Glutamatergic neuron (in vitro differentiated cells): ENCODE measurements around the gene SLC5A10. TPM values are rescaled to one million over a fixed set of nuclear protein-coding genes. Genes with fewer than 3 reads are reported as not detected.

Experiments used
- DNase-seq: peaks from one replicate; pipeline ENCODE4 v3.0.0; 2022
- H3K27ac Mint-ChIP-seq: one replicate; pipeline ENCODE4 v1.8.0; 2020; ENCODE audit warnings: mild to moderate bottlenecking, mixed read lengths, inconsistent platforms; ENCODE audit not compliant: unreplicated experiment
- H3K27me3 Mint-ChIP-seq: one replicate; pipeline ENCODE4 v1.8.0; 2020; ENCODE audit warnings: mild to moderate bottlenecking, moderate library complexity, mixed read lengths, inconsistent platforms; ENCODE audit not compliant: unreplicated experiment
- H3K36me3 Mint-ChIP-seq: one replicate; pipeline ENCODE4 v1.8.0; 2020; ENCODE audit warnings: mild to moderate bottlenecking, mixed read lengths, inconsistent platforms; ENCODE audit not compliant: unreplicated experiment
- H3K4me1 Mint-ChIP-seq: one replicate; pipeline ENCODE4 v1.8.0; 2020; ENCODE audit warnings: mild to moderate bottlenecking, low read depth, mixed read lengths, inconsistent platforms; ENCODE audit not compliant: unreplicated experiment
- H3K4me3 Mint-ChIP-seq: one replicate; pipeline ENCODE4 v1.8.0; 2020; ENCODE audit warnings: mild to moderate bottlenecking, mixed read lengths, inconsistent platforms; ENCODE audit not compliant: unreplicated experiment
- H3K9me3 Mint-ChIP-seq: one replicate; pipeline ENCODE4 v1.8.0; 2020; ENCODE audit warnings: mild to moderate bottlenecking, moderate library complexity, mixed read lengths, inconsistent platforms; ENCODE audit not compliant: unreplicated experiment
- total RNA-seq: library from RNA; stranded (reverse); fragmentation: NEBNext Ultra II Directional; extraction: Animal tissue kit (Norgen Biotek cat#: 25700); gene quantifications from one replicate; pipeline ENCODE4 v1.2.1, GENCODE V29; 2021; ENCODE audit not compliant: unreplicated experiment
- TF ChIP-seq, protein P1 (sequence below): fragments of 200-600 bp; sonication (generic); IDR thresholded peaks from one replicate; pipeline ENCODE4 v1.5.0; 2021; ENCODE audit not compliant: partially characterized antibody, unreplicated experiment

The SLC5A10 gene
- total RNA-seq, 1 donor from 2014 or later, result not detected

DNA sequence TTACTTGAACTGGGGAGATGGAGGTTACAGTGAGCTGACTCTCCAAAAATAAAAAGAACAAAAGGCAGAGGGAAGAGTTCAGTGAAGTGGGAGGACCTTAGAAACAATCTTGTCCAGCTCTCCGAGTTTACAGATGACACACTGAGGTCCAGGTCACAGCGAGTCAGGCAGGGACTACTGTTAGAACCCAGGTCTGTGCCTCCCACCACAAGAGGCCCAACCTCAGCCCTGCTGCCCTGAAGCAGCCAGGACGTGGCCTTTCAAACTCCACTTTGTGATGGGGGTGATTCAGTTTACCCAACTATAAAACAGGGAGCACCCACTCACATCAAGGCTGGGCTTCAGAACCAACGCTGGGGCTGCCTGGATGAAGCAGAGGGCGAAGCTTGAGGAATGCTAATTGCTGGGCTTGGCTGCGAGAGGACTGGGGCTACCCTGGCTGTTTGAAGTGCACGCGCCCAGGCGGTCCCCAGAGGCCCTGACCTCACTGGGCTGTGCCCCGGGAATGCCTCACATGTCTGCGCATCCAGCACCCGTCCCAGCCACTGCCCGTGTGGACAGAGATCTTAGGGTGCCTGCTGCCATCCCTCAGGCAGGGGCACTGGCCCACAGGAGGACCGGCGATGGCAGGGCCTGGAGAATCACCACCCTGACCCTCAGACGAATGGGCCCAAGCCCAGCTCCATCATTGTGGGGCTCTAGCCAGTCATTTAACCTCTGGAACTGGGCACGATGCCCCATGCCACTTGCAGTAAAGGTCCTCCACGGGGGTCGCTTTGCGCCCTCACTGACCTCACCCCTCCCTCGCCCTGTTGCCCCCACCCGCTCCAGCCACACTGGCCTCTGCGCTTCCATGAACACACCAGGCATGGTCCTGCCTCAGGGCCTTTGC, 11.4 kb downstream of the SLC5A10 start:
- TF ChIP-seq, protein P1, sequence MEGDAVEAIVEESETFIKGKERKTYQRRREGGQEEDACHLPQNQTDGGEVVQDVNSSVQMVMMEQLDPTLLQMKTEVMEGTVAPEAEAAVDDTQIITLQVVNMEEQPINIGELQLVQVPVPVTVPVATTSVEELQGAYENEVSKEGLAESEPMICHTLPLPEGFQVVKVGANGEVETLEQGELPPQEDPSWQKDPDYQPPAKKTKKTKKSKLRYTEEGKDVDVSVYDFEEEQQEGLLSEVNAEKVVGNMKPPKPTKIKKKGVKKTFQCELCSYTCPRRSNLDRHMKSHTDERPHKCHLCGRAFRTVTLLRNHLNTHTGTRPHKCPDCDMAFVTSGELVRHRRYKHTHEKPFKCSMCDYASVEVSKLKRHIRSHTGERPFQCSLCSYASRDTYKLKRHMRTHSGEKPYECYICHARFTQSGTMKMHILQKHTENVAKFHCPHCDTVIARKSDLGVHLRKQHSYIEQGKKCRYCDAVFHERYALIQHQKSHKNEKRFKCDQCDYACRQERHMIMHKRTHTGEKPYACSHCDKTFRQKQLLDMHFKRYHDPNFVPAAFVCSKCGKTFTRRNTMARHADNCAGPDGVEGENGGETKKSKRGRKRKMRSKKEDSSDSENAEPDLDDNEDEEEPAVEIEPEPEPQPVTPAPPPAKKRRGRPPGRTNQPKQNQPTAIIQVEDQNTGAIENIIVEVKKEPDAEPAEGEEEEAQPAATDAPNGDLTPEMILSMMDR, result no peak
- no peaks in the 10 kb centered on the region for H3K36me3 Mint-ChIP-seq
- no peak overlapping the region for H3K27ac Mint-ChIP-seq
- peaks cover 9% of the 10 kb centered on the region for H3K4me1 Mint-ChIP-seq
- no peak overlapping the region for H3K4me3 Mint-ChIP-seq
- H3K27me3 Mint-ChIP-seq, result peaks cover 7% of the 10 kb centered on the region
- no peak for DNase-seq
- H3K9me3 Mint-ChIP-seq, result peaks cover 1% of the 10 kb centered on the region

DNA sequence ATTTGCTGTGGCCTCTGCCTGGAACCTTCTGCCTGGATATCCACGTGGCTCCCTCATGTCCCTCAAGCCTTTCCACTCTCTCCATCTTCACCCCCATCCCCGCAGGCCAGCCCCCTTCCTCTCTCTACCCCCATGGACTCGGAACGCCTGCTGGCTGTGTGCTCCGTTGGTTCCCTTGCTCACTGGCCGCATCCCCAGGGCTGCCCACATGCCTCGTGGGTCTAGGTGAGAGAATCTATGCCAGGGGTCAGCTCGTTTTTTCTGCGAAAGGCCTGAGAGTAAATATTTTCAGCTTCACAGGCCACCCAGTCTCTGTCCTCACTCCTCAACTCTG, 12.0 kb downstream of the SLC5A10 start:
- Mint-ChIP-seq H3K4me3 (no peak overlapping the region), H3K27ac (no peak overlapping the region), H3K9me3 (peaks cover 1% of the 10 kb centered on the region), H3K4me1 (peaks cover 11% of the 10 kb centered on the region), H3K36me3 (no peaks in the 10 kb centered on the region), H3K27me3 (peaks cover 7% of the 10 kb centered on the region)
- TF ChIP-seq, protein P1, result no peak
- DNase-seq, result no peak

DNA sequence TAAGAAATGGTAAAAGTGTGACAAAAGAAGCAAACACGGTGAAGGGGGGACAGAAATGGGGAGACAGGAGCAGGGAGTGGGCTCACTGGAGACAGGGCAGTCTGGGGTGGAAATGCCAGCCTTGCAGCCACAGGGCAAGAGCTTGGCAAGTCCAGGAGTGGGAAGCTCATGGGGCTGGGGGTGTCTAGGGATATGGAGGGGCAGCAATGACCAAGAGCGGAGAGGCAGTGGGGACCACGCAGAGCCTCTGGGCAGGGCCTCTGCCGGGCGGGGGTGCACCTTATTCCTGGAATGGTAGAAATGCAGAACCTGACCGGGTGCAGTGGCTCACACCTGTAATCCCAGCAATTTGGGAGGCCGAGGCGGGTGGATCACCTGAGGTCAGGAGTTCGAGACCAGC, 12.6 kb downstream of the SLC5A10 start:
- no peak for DNase-seq
- Mint-ChIP-seq H3K4me3 (no peak overlapping the region), H3K27me3 (peaks cover 7% of the 10 kb centered on the region), H3K9me3 (peaks cover 1% of the 10 kb centered on the region), H3K4me1 (peaks cover 11% of the 10 kb centered on the region), H3K36me3 (no peaks in the 10 kb centered on the region), H3K27ac (no peak overlapping the region)
- TF ChIP-seq, protein P1, result no peak

DNA sequence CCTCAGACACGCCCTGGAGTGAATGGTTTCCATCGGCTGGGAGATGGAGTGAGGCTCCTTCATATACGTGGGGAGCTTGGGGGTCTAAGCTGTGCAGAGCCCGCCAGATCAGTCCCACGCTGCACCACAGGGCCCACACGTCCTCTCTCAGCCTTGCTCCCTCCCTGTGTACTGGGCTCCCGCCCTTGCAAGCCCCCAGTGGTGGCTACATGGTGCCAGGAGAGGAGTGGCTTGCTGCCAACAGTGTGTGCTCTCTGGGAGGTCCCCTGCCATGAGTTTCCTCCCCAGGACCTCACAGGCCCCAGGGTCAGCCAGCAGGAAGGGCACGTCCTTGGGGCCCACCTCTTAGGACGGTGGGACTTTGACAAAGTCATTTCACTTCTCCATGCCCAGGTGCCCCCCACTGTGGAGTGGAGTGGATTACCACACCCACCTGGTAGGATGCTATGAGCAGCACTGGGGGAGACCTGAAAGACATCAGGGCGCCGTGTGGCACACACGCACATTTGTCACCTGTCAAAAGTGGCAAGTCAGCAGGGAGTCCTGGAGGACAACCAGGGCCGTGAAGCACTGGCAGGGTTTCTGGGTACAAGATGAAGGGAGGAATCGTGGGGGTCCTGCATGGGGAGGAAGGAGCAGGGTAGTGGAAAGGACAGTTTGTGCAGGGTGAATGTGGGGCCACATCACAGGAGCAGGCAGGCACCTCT, 13.7 kb downstream of the SLC5A10 start:
- no peak overlapping the region for H3K27ac Mint-ChIP-seq
- no peaks in the 10 kb centered on the region for H3K36me3 Mint-ChIP-seq
- TF ChIP-seq, protein P1, result no peak
- no peak for DNase-seq
- H3K9me3 Mint-ChIP-seq, result peaks cover 4% of the 10 kb centered on the region
- peaks cover 7% of the 10 kb centered on the region for H3K27me3 Mint-ChIP-seq
- H3K4me3 Mint-ChIP-seq, result no peak overlapping the region
- H3K4me1 Mint-ChIP-seq, result peaks cover 16% of the 10 kb centered on the region
